CD14-positive monocyte (primary cell): ENCODE data around the gene CDK19. TPM values are rescaled to one million over a fixed set of nuclear protein-coding genes. Genes with fewer than 3 reads are reported as not detected.

Experiments used
- DNase-seq, 3 donors: peaks; one replicate each; pipeline ENCODE4 v3.0.0-alpha.2; 2011 to 2022
- H2AFZ ChIP-seq: 2 replicates; pipeline ENCODE4 v1.6.0; 2012; ENCODE audit warnings: mild to moderate bottlenecking, low read depth, low read length, inconsistent platforms; ENCODE audit not compliant: insufficient read depth, poor library complexity, severe bottlenecking
- H3K27ac ChIP-seq, 2 donors: 1 replicate in 1 of 2; 2 replicates in 1 of 2; pipeline ENCODE4 v1.5.1; 2012 to 2013; ENCODE audit warnings: low read length in 2 of 2, control low read depth in 1 of 2, inconsistent platforms in 1 of 2, low read depth in 1 of 2, mild to moderate bottlenecking in 1 of 2
- H3K27me3 ChIP-seq, 2 donors: one replicate each; pipeline versions ENCODE4 v1.6.0 to v1.6.1; 2011 to 2013; ENCODE audit warnings: low read length in 2 of 2; ENCODE audit not compliant: control insufficient read depth in 2 of 2, insufficient read depth in 2 of 2
- H3K36me3 ChIP-seq, 2 donors: replicated peaks in 1 of 2; 1 replicate in 1 of 2; 2 replicates in 1 of 2; pipeline versions ENCODE4 v1.5.1 to v1.6.1; 2012 to 2013; ENCODE audit warnings: low read length in 2 of 2, control low read depth in 1 of 2, inconsistent platforms in 1 of 2, mild to moderate bottlenecking in 1 of 2; ENCODE audit not compliant: insufficient read depth in 2 of 2, control insufficient read depth in 1 of 2
- H3K4me1 ChIP-seq, 2 donors: 1 replicate in 1 of 2; 2 replicates in 1 of 2; pipeline versions ENCODE4 v1.5.1 to v1.6.1; 2012 to 2013; ENCODE audit warnings: low read length in 2 of 2, control low read depth in 1 of 2, inconsistent platforms in 1 of 2, mild to moderate bottlenecking in 1 of 2, moderate library complexity in 1 of 2; ENCODE audit not compliant: insufficient read depth in 2 of 2, control insufficient read depth in 1 of 2
- H3K4me2 ChIP-seq: replicated peaks from 2 replicates; pipeline ENCODE3; 2012; ENCODE audit warnings: low read length, moderate library complexity, mild to moderate bottlenecking; ENCODE audit not compliant: poor library complexity, severe bottlenecking; ENCODE audit errors: extremely low read depth
- H3K4me3 ChIP-seq, 3 experiments: fragments of 200-600 bp in 1 of 3; sonication (generic) in 1 of 3; replicated peaks in 1 of 3; 1 replicate in 2 of 3; 2 replicates in 1 of 3; pipeline ENCODE4 v1.5.1; 2011 to 2013; ENCODE audit warnings: low read length in 3 of 3, mild to moderate bottlenecking in 3 of 3, control low read depth in 2 of 3, low read depth in 2 of 3, inconsistent platforms in 1 of 3, moderate library complexity in 1 of 3
- H3K79me2 ChIP-seq: 2 replicates; pipeline ENCODE4 v1.6.0; 2012; ENCODE audit warnings: mild to moderate bottlenecking, control low read depth, inconsistent platforms, low read length, moderate library complexity; ENCODE audit not compliant: insufficient read depth
- H3K9ac ChIP-seq: 2 replicates; pipeline ENCODE4 v1.6.0; 2017; ENCODE audit warnings: low read length, mild to moderate bottlenecking; ENCODE audit not compliant: insufficient read depth, poor library complexity, severe bottlenecking
- H3K9me3 ChIP-seq, 2 donors: replicated peaks in 1 of 2; 1 replicate in 1 of 2; 2 replicates in 1 of 2; pipeline versions ENCODE4 v1.5.1 to v1.6.1; 2012 to 2013; ENCODE audit warnings: low read length in 2 of 2, control low read depth in 1 of 2; ENCODE audit not compliant: control insufficient read depth in 1 of 2, insufficient read depth in 1 of 2
- H4K20me1 ChIP-seq: 2 replicates; pipeline ENCODE4 v1.6.0; 2012; ENCODE audit warnings: mild to moderate bottlenecking, low read length, control low read depth, moderate library complexity; ENCODE audit not compliant: insufficient read depth
- H3K27ac Mint-ChIP-seq, 7 donors: one replicate each; pipeline ENCODE4 v1.8.0; 2020; ENCODE audit warnings: mild to moderate bottlenecking in 7 of 7, mixed read lengths in 7 of 7, moderate library complexity in 6 of 7, inconsistent platforms in 2 of 7
- H3K27me3 Mint-ChIP-seq, 3 donors: one replicate each; pipeline ENCODE4 v1.8.0; 2021 to 2022; ENCODE audit warnings: low read depth in 3 of 3, mild to moderate bottlenecking in 3 of 3, mixed read lengths in 3 of 3, moderate library complexity in 3 of 3, inconsistent platforms in 1 of 3
- H3K36me3 Mint-ChIP-seq, 2 donors: one replicate each; pipeline ENCODE4 v1.8.0; 2020; ENCODE audit warnings: mixed read lengths in 2 of 2, inconsistent platforms in 1 of 2, mild to moderate bottlenecking in 1 of 2
- H3K4me1 Mint-ChIP-seq: one replicate; pipeline ENCODE4 v1.8.0; 2020; ENCODE audit warnings: mild to moderate bottlenecking, mixed read lengths
- H3K4me3 Mint-ChIP-seq, 2 donors: one replicate each; pipeline ENCODE4 v1.8.0; 2020; ENCODE audit warnings: mild to moderate bottlenecking in 2 of 2, mixed read lengths in 2 of 2, moderate library complexity in 1 of 2
- H3K9me3 Mint-ChIP-seq, 7 donors: one replicate each; pipeline ENCODE4 v1.8.0; 2020 to 2022; ENCODE audit warnings: mixed read lengths in 7 of 7, mild to moderate bottlenecking in 6 of 7, moderate library complexity in 6 of 7, inconsistent platforms in 2 of 7
- WGBS: methylation state at CpG from one replicate; pipeline ENCODE4 v1.1.5; 2013; ENCODE audit warnings: missing lambda C conversion rate; ENCODE audit not compliant: insufficient coverage; 5-methylcytosine and 5-hydroxymethylcytosine counted together
- intact Hi-C, 2 donors: fragments of 100-400 bp; cut with micrococcal nuclease; formaldehyde crosslinking; loops; one replicate each; pipeline versions ENCODE4 v1.15.0 to v1.15.1; 2023
- polyA plus RNA-seq, 3 donors: library from polyadenylated mRNA; depleted of rRNA in 1 of 3; unstranded in 2 of 3; stranded (reverse) in 1 of 3; fragments of 300-500 nt in 2 of 3; fragments of >200 nt in 1 of 3; fragmentation: Illumina TruSeq in 2 of 3; gene quantifications; 1 replicate in 2 of 3; 2 replicates in 1 of 3; pipeline ENCODE4 v1.2.3, GENCODE V29; 2012 to 2021
- TF ChIP-seq, protein P1 (sequence below): fragments of 200-600 bp; IDR thresholded peaks from one replicate; pipeline ENCODE4 v1.8.0; 2022; ENCODE audit warnings: antibody characterized with exemption, mild to moderate bottlenecking

CDK19 gene
- polyA plus RNA-seq, 3 donors: 2.7 to 12.0 (median 3.9) TPM

DNA sequence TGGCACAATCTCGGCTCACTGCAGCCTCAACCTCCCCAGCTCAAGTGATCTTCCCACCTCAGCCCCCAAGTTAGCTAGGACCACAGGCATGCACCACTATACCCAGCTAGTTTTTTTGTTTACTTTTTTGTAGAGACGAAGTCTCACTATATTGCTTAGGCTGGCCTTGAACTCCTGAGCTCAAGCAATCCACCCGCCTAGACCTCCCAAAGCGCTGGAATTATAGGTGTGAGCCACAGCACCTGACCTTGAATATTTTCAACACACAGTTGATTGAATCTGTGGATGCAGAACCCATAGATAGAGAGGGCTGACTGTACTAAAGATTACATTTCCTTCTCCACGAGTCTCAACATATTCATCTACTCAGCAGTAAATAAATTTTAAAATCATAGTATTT, 15.6 kb downstream of the CDK19 start:
- peaks cover 0 to 4% of the 10 kb centered on the region in 2 donors for H3K36me3 ChIP-seq
- H3K79me2 ChIP-seq: peaks cover 98% of the 10 kb centered on the region
- H4K20me1 ChIP-seq: peaks cover 42% of the 10 kb centered on the region
- Mint-ChIP-seq H3K9me3 (peaks cover 0 to 3% (median 0%) of the 10 kb centered on the region in 7 donors), H3K36me3 (peaks cover 0 to 9% of the 10 kb centered on the region in 2 donors), H3K27ac (peak overlapping the region in 2 of 7 donors; percentile 5 to 53), H3K27me3 (peaks cover 0 to 5% (median 0%) of the 10 kb centered on the region in 3 donors), H3K4me1 (peaks cover 38% of the 10 kb centered on the region), H3K4me3 (no peak overlapping the region)
- intact Hi-C loops: no loop called here
- H3K27me3 ChIP-seq: no peaks in the 10 kb centered on the region
- no peak overlapping the region for H3K4me3 ChIP-seq
- H3K9ac ChIP-seq: no peak overlapping the region
- no CpG with 5 or more reads among the region's 5 CpGs for WGBS
- DNase-seq: no peak
- no peak overlapping the region for H2AFZ ChIP-seq
- no peak overlapping the region for H3K27ac ChIP-seq
- TF ChIP-seq, protein P1, sequence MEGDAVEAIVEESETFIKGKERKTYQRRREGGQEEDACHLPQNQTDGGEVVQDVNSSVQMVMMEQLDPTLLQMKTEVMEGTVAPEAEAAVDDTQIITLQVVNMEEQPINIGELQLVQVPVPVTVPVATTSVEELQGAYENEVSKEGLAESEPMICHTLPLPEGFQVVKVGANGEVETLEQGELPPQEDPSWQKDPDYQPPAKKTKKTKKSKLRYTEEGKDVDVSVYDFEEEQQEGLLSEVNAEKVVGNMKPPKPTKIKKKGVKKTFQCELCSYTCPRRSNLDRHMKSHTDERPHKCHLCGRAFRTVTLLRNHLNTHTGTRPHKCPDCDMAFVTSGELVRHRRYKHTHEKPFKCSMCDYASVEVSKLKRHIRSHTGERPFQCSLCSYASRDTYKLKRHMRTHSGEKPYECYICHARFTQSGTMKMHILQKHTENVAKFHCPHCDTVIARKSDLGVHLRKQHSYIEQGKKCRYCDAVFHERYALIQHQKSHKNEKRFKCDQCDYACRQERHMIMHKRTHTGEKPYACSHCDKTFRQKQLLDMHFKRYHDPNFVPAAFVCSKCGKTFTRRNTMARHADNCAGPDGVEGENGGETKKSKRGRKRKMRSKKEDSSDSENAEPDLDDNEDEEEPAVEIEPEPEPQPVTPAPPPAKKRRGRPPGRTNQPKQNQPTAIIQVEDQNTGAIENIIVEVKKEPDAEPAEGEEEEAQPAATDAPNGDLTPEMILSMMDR: no peak
- peaks cover 19 to 21% of the 10 kb centered on the region in 2 donors for H3K4me1 ChIP-seq
- no peaks in the 10 kb centered on the region for H3K9me3 ChIP-seq
- H3K4me2 ChIP-seq: no peak overlapping the region

DNA sequence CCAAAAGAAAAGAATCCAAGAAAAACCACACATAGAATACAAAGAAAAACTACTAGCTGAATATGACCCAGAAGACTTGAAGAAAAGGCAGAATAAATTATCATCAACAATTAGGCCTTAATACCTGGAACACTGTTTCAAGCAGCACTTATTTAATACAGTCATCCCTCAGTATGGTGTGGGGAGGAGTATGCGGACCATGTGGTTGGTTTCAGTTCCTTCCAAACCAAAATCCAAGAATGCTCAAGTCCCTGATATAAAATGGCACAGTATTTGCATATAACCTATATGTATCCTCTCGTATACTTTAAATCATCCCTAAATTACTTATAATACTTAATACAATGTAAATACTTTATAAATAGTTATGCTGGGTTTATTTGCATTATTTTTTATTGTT, 16.1 kb downstream of the CDK19 start:
- H3K4me3 Mint-ChIP-seq: no peak overlapping the region

More for the DNA sequence above, 16.1 kb downstream of the CDK19 start:
- Mint-ChIP-seq H3K4me1 (peaks cover 38% of the 10 kb centered on the region), H3K27ac (peak overlapping the region in 2 of 7 donors; percentile 12 to 57), H3K36me3 (peaks cover 0 to 11% of the 10 kb centered on the region in 2 donors), H3K27me3 (peaks cover 0 to 5% (median 0%) of the 10 kb centered on the region in 3 donors), H3K9me3 (peaks cover 0 to 3% (median 0%) of the 10 kb centered on the region in 7 donors)
- Histone ChIP-seq H3K4me1 (peaks cover 19 to 21% of the 10 kb centered on the region in 2 donors), H3K79me2 (peaks cover 100% of the 10 kb centered on the region), H4K20me1 (peaks cover 47% of the 10 kb centered on the region), H3K9me3 (no peaks in the 10 kb centered on the region), H3K9ac (no peak overlapping the region), H2AFZ (no peak overlapping the region), H3K36me3 (peaks cover 0 to 4% of the 10 kb centered on the region in 2 donors), H3K4me3 (no peak overlapping the region), H3K27me3 (no peaks in the 10 kb centered on the region), H3K27ac (no peak overlapping the region), H3K4me2 (no peak overlapping the region)
- DNase-seq: peak in 2 of 3 donors; percentile 36 to 49
- TF ChIP-seq, protein P1: no peak
- no CpG with 5 or more reads among the region's 2 CpGs for WGBS
- intact Hi-C loops: no loop called here
